Measurements from ENCODE around the gene TTLL9.

Gene TTLL9

DNA sequence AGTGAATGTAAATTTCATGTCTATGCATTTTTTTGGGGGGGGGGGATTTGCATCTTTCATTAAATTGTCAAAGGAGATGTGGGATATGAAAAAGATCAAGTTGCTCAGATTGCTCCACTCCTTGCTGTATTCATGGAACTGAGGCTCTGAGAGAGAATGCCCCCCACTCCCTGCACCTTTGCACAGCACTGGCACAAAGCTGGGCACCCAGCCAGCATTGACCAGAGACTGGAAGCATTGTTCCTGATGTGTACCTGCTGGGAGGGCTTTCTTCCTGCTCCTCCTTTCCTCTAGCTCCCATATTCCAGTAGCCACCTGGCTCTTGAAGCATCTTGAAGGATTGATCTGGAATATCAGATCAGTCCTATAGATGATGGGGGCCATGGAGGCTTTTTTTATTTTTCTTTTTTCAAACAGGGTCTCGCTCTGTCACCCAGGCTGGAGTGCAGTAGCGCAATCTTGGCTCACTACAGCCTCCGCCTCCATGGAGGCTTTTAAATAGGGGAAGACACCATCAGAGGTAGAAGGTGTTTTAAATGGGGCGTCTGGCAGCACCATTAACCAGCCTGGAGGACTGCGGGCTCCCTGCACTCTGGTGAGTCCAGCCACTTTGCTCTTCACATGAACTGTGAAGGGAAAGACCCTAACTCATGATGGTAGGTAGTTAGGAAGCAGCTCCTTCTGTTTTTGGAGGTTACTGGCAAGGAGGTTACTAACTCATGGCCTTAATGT, 11.0 kb upstream of the TTLL9 start:
- no peak for DNase-seq

DNA sequence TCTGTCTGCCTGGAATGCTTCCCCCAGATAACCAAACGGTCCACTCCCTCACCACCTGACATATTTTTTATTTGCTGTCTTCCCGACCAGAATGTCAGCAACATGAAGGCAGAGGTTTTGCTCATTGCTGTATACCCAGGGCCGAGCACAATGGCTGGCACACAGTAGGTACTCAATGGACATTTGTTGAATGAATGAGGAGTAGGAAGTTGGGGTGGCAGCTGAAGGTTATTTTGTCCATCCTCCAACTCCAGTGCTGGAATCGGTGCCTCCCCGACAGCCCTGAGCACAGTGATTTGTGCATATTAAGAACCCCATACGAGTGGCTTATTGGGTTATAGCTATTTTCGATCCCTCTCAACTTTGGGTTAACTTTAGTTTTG, 10.4 kb upstream of the TTLL9 start:
- DNase-seq: no peak

GRCh38 chr20:31860390-31861134, 9.9 kb upstream of the TTLL9 start:
- no peak for DNase-seq

DNA sequence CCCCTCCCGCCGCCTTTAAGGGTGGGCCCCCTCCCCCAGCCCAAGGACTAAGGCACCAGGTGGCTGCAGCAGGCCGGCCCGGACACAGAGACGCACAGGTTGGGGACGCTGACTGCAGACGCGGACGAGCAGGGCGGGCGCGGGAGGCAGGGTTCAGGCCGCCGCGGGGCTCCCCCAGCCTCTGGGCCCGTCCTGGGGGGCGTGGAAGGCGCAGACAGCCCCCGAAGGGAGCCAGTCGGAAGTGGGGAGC, 9.4 kb upstream of the TTLL9 start:
- DNase-seq: no peak

DNA sequence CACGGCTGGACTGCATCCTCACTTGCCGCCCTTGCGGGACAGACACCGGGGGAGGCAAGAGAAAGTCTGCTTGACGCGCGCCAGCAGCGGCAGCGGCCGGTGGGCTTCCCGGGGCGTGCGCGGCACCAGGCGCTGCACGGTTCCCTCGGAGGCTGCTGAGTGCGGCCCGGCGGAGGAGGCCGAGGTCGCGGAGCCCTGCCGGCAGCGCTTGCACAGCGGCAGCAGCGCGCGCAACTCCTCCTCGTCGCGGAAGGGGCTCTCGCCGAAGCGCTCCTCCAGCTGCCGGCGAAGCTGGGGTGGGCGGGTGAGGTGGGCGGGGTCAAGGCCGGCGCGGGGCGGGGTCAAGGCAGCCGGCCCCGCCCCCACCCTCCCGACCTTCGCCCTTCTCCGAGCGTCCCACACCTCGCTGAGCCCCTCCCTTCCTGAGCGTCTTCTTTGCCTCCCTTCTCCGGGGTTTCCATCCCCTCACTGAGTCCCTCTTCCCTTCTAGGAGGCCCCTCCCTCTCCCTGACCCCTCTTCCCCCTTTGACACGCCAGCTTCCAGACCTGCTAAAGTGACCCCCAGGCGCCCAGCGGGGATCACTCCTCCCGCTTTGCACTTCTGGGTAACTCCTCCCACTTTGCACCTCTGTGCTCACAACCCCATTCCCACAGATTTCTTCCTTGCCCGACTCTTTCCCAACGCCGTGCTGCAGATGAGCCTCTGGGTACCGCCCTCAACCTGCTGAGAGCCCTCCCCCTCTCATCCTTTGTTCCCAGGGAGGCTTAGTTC, 8.9 kb upstream of the TTLL9 start:
- DNase-seq: no peak

GRCh38 chr20:31862157-31862470, 8.3 kb upstream of the TTLL9 start:
- no peak for DNase-seq

- no peak for DNase-seq
Measured at GRCh38 chr20:31862506-31862905, 7.9 kb upstream of the TTLL9 start.

DNA sequence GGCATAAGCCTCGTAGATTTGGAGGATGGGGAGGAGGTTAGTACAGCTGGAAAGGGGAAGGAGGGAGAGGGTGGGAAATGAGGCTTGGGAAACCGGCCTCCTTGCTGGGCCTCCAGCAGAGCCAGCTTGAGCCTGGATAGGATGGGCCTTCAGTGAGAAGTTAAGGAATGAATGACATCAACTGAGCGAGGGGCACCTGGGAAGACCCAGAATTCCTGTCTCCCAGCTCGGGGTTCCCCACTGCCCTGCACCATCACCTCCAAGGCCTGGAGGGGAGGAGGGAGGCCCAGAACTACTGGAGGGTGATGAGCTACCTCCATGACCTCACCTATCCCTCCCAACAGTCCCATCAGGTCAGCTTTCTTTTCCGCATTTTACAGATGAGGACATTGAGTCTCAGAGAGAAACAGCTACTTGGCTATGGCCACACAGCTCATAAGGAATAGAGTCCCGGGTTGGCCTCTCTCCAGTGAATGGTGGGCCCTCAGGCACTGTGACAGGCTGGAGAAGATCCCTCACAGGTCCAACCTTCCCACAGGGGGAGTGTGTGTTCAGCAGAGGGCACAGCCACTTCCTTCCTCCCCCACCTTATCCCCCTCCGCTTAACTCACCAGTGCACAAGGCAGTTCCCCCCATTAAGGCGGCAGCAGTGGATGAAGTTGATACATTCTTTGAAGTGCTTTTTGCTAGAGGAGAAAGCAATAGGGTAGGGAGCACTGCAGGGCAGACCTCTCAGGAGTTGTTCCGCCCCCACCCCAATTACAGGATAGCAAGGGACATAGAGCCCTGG, 6.9 kb upstream of the TTLL9 start:
- DNase-seq: no peak

DNA sequence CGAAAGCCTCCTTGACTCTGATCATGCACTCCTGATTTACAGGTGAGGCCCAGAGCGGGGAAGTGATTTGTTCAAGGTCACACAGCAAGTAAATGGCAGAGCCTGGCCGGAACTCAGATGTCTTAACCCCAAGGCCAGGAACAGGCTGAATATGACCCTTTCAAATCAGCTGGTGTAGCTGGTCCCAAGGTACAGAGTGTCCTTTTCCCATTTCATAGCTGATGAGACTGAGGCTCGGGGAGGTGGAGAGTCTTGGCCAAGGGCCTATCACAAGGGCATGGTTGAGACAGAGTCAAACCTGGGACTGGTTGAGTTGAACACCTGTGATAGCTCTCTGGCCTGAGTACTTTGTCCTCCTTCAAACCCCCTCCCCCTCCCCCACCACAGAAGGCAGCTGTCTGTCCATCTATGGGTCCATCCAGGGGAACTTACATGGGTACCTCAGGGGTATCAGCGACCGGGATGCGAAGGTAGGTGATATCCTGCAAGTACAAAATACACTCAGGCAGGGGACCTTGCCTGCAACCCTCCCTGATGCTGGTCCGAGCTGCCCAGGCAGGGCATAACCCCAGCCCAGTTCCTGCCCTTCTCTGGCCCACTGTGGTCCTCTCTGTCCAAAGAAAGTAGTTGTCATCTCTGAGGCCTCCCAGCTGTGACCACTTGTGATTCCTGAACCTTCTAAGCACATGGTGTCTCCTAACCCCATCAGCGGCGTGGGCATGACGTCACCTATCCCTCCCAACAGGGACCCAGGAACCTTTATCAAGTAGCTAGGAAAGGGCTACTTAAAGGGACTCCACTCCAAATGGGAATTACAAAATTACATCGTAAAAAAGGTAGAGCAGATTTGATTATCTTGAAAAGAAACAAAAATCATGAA, 5.7 kb upstream of the TTLL9 start:
- DNase-seq: no peak

- no peak for DNase-seq
Measured at GRCh38 chr20:31866221-31866620, 4.2 kb upstream of the TTLL9 start.

DNA sequence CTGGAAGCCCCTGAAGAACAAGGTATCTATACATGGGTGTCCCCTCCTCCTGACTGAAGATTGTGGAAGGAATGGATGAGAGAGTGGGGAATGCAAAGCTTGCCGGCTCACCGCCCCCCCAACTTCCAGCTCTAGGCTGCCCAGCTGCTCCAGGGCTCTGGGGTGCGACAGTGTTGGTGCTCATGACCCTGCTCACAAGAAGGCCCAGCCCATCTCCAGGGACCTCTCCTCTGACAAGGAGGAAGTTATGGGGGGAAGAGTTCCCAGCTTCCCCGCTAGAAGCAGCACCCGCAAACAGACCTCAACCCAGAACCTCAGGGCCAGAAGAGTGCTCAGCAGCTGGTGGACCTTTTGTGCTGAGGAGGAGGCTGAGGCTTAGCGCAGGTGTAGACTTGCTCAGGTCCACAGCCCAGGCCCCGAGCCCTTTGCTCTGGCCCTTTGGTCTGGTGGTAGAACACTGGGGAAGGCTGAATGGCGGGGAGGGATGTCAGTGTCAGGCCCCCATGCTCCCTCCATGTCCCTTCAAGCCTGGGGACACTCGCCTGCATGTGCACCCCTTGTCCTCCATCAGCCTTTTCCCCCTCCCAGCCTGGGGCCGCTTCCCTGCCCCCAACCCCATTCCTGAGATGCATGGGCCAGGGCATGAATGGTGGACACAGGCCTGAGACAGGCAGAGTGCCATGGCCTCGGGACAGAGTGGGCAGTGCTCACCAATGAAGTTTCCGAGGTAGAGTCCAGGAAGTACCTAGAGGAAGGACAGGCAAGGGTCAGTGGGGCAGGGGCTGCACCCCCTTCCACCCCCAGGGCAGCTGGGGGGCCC, 1.4 kb upstream of the TTLL9 start:
- no peak for DNase-seq

DNA sequence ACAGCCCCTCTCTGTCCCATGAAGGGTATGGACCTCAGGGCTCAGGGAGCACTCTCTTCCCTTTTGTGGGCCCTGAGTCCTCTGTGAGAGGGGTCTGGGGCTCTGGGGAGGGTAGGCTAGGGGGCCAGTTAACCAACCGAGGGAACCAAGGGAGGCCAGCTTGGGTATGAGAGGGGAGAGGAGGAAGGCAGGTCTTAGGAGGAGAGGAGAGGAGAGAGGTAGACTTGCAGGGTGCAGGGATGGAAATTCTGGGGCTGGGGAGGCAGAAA, 827 bp upstream of the TTLL9 start:
- no peak for DNase-seq

DNA sequence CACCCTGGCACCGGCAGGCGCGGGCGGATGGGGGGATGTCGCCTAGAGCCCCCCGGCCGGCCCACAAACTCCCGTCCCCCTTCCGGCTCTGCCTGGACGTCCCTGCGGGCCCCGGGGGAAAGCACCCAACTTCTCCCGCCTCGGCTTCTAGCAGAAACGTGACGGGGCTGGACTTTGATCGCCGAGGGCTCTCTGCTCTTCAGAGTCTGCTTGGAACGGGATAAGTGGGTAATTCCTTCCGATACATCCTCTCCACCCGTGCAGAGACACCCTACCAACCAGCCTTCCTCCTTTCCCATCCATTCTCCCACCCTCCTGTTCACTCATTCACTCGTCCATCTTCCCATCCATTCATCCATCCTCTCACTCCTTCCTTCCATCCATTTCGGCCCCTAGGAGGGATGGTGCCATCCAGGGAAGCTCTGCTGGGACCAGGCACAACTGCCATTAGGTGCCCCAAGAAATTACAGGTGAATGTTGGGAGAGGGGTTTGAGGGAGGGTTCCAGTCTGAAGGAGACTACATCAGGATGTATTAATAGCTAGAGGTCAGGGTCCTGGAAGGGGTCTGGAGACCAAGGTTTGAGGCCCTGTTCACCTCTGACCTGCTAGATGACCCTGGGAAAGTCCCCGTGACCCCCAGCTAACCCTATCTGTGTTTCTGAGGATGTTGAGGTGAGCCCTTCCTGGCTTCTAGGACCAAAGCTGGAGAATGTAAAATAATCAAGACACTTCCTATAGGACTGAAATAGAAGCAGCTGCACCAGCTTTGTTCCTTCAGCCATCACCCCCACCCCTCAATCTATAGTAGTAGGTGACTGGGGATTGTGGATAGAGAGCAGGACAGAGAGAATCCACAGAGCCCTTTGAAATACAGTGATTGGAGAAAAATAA, 538 bp downstream of the TTLL9 start:
- no peak for DNase-seq

- no peak for DNase-seq
Measured at GRCh38 chr20:31871618-31871954, 1.2 kb downstream of the TTLL9 start.

DNA sequence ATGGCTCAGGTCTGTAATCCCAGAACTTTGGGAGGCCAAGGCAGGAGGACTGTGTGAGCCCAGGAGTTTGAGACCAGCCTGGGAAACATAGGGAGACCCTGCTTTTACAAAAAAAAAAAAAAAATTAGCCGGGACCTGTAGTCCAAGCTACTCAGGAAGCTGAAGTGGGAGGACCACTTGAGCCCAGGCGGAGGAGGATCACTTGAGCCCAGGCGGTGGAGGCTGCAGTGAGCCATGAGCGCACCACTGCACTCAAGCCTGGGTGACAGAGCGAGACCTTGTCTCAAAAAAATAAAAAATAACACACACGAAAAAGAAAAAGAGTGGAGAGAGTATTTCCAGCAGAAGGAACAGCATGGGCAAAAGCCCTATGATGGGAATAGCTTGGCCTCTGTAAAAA, 2.0 kb downstream of the TTLL9 start:
- DNase-seq: no peak

DNA sequence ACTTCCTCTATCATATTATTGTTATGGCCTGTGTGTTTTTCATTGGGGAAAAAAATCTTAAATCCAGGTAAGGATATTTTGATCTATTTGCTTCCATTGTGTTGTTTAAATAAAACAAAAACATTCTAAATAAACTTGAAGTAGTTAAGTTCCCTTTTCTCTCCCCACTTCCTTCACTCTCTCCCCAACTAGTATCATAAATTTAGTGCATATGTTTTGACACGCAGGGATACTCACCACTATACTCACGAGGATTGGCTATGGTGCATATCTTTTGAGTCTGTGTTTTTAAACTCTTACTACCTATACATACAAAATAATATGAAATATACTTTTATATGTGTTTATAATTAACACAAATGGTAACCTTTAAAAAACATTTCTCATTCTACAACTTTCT, 5.2 kb downstream of the TTLL9 start:
- DNase-seq: no peak

DNA sequence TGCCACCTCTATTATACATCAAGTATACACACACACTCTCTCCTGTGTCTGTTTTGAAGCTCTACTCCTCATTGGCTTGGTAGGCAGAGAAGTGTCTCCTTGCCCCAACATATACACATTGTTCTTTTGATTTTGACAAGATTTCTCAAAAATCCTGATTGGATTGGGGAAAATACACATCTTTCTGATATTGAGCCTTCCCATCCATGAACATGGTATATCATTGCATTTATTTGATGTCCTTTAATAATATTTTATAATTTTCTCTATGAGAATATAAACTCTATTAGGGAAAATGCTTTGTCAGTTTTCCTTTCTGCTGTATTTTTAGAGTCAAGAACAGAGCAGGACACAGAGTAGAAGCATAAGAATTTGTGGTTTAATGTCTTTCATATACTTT, 7.2 kb downstream of the TTLL9 start:
- DNase-seq: no peak

GRCh38 chr20:31879143-31879987, 8.9 kb downstream of the TTLL9 start:
- peak; percentile 86 for DNase-seq

DNA sequence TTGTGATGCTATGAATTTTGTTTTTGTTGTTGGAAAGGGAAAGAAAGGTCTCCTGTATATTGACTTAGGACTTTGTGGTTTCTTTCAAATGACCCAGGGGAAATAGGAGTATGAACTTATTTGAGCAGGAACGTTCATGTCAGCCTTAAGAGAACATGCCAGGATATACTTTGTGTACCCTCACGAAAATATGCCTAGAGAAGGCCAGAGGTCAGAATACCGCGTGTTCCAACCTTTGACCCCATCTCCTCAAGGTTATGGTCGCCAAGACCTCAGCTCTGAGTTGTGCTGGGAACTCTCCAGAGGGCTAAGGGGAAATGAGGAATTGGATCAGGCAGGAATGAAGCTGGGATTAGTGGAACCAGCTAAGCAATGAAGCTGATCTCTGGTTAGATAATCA, 11.5 kb downstream of the TTLL9 start:
- no peak for DNase-seq

GRCh38 chr20:31883829-31884228, 13.4 kb downstream of the TTLL9 start:
- no peak for DNase-seq

Measured in amniotic stem cell (primary cell).